MG63 (cell line): Measurements from ENCODE around the gene RHBDF1. TPM values are rescaled to one million over a fixed set of nuclear protein-coding genes. Genes with fewer than 3 reads are reported as not detected.
"Not testable (repeated sequence)": the region's sequence is repeated elsewhere in the genome, so short reads cannot be mapped to it uniquely, and the experiment has no call there.

ENCODE experiments used
- DNase-seq: peaks from one replicate; pipeline ENCODE4 v3.0.0-alpha.2; 2020
- H3K27me3 ChIP-seq: fragments of 250-450 bp; sonication (Bioruptor Pico); 2 replicates; pipeline ENCODE4 v1.5.1; 2020; ENCODE audit warnings: mild to moderate bottlenecking, moderate library complexity
- H3K36me3 ChIP-seq: fragments of 250-450 bp; sonication (Bioruptor Pico); 2 replicates; pipeline ENCODE4 v1.5.1; 2020; ENCODE audit warnings: mild to moderate bottlenecking, moderate library complexity
- H3K4me3 ChIP-seq: fragments of 250-450 bp; sonication (Bioruptor Pico); 2 replicates; pipeline ENCODE4 v1.5.1; 2020; ENCODE audit warnings: mild to moderate bottlenecking, moderate library complexity
- H3K9me3 ChIP-seq: fragments of 250-450 bp; sonication (Bioruptor Pico); 2 replicates; pipeline ENCODE4 v1.5.1; 2020; ENCODE audit warnings: mild to moderate bottlenecking, moderate library complexity
- total RNA-seq: library from RNA; depleted of rRNA; stranded (reverse); fragments of >200 nt; shearing (Covaris generic); gene quantifications from 2 replicates; pipeline ENCODE4 v1.2.3, GENCODE V29; 2014; ENCODE audit warnings: low replicate concordance

Gene RHBDF1
- total RNA-seq, 1 experiment from 2014 or later, result 12.0 TPM

- Histone ChIP-seq H3K4me3 (no peak overlapping the region), H3K36me3 (peaks cover 11% of the 10 kb centered on the region), H3K27me3 (no peaks in the 10 kb centered on the region), H3K9me3 (no peaks in the 10 kb centered on the region)
- no peak for DNase-seq
These were observed 36.0 kb downstream of the RHBDF1 start for GRCh38 chr16:36336-36984.

GRCh38 chr16:35678-36305 lies 36.6 kb downstream of the RHBDF1 start:
- Histone ChIP-seq H3K9me3 (no peaks in the 10 kb centered on the region), H3K4me3 (no peak overlapping the region), H3K27me3 (no peaks in the 10 kb centered on the region), H3K36me3 (peaks cover 11% of the 10 kb centered on the region; the same call in 1 of the 2 replicates)
- DNase-seq, result no peak

- DNase-seq, result no peak
- Histone ChIP-seq H3K36me3 (peaks cover 11% of the 10 kb centered on the region; the same call in 1 of the 2 replicates), H3K27me3 (no peaks in the 10 kb centered on the region), H3K4me3 (no peak overlapping the region), H3K9me3 (no peaks in the 10 kb centered on the region)
These were observed 37.3 kb downstream of the RHBDF1 start for GRCh38 chr16:35011-35677.

- H3K36me3 ChIP-seq, result peaks cover 11% of the 10 kb centered on the region; the same call in 1 of the 2 replicates
These were observed 37.8 kb downstream of the RHBDF1 start for GRCh38 chr16:34648-34987.

GRCh38 chr16:33877-34647 lies 38.4 kb downstream of the RHBDF1 start:
- Histone ChIP-seq H3K27me3 (no peaks in the 10 kb centered on the region), H3K36me3 (peaks cover 9% of the 10 kb centered on the region; the same call in 1 of the 2 replicates), H3K4me3 (no peak overlapping the region), H3K9me3 (no peaks in the 10 kb centered on the region)
- no peak for DNase-seq

More at GRCh38 chr16:34648-34987, 37.8 kb downstream of the RHBDF1 start:
- Histone ChIP-seq H3K9me3 (no peaks in the 10 kb centered on the region), H3K27me3 (no peaks in the 10 kb centered on the region), H3K4me3 (no peak overlapping the region)
- no peak for DNase-seq

GRCh38 chr16:33154-33876 lies 39.1 kb downstream of the RHBDF1 start:
- H3K9me3 ChIP-seq, H3K27me3 ChIP-seq, H3K4me3 ChIP-seq, H3K36me3 ChIP-seq, DNase-seq: not testable (repeated sequence)

GRCh38 chr16:30627-31026 lies 41.8 kb downstream of the RHBDF1 start:
- not testable (repeated sequence) for H3K9me3 ChIP-seq, H3K4me3 ChIP-seq, H3K27me3 ChIP-seq, DNase-seq, H3K36me3 ChIP-seq

GRCh38 chr16:25926-26348 lies 46.5 kb downstream of the RHBDF1 start:
- not testable (repeated sequence) for H3K27me3 ChIP-seq, H3K4me3 ChIP-seq, DNase-seq, H3K9me3 ChIP-seq, H3K36me3 ChIP-seq

- not testable (repeated sequence) for H3K27me3 ChIP-seq, H3K9me3 ChIP-seq, H3K36me3 ChIP-seq, DNase-seq, H3K4me3 ChIP-seq
These were observed 48.3 kb downstream of the RHBDF1 start for GRCh38 chr16:24151-24550.

GRCh38 chr16:20886-21285 lies 51.5 kb downstream of the RHBDF1 start:
- not testable (repeated sequence) for DNase-seq, H3K36me3 ChIP-seq, H3K4me3 ChIP-seq, H3K9me3 ChIP-seq, H3K27me3 ChIP-seq

- not testable (repeated sequence) for H3K4me3 ChIP-seq, H3K36me3 ChIP-seq, DNase-seq
These were observed 55.2 kb downstream of the RHBDF1 start for GRCh38 chr16:17062-17765.

GRCh38 chr16:10772-11171 lies 61.7 kb downstream of the RHBDF1 start:
- not testable (repeated sequence) for H3K9me3 ChIP-seq, H3K27me3 ChIP-seq, H3K36me3 ChIP-seq, H3K4me3 ChIP-seq
- DNase-seq, result peak; percentile 83

More at GRCh38 chr16:17062-17765, 55.2 kb downstream of the RHBDF1 start:
- H3K9me3 ChIP-seq, H3K27me3 ChIP-seq: not testable (repeated sequence)

GRCh38 chr16:9903-10665 lies 62.3 kb downstream of the RHBDF1 start:
- H3K36me3 ChIP-seq, result no peaks in the 10 kb centered on the region
- H3K9me3 ChIP-seq, result peaks cover 2% of the 10 kb centered on the region; the same call in 1 of the 2 replicates
- H3K4me3 ChIP-seq, result no peak overlapping the region
- no peaks in the 10 kb centered on the region for H3K27me3 ChIP-seq
- peak; percentile 25 for DNase-seq
